Neuronal stem cell (in vitro differentiated cells): Measurements from ENCODE around the gene SLC6A6.

Experiments
- DNase-seq: peaks from one replicate; pipeline ENCODE4 v3.0.0-alpha.2; 2013; ENCODE audit warnings: low spot score
- H2AFZ ChIP-seq: one replicate; pipeline ENCODE4 v1.6.1; 2013; ENCODE audit warnings: mild to moderate bottlenecking, low read length, inconsistent platforms
- H2AK5ac ChIP-seq: 2 replicates; pipeline ENCODE4 v1.6.1; 2013; ENCODE audit warnings: low read depth, mild to moderate bottlenecking, inconsistent platforms, low read length, moderate library complexity, mixed read lengths
- H2BK120ac ChIP-seq: 2 replicates; pipeline ENCODE4 v1.6.1; 2013; ENCODE audit warnings: low read depth, mild to moderate bottlenecking, inconsistent platforms, low read length, moderate library complexity, mixed read lengths
- H2BK12ac ChIP-seq: one replicate; pipeline ENCODE4 v1.6.1; 2013; ENCODE audit warnings: low read length, inconsistent platforms
- H2BK15ac ChIP-seq: 2 replicates; pipeline ENCODE4 v1.6.1; 2013; ENCODE audit warnings: mild to moderate bottlenecking, low read length, inconsistent platforms, mixed read lengths
- H2BK5ac ChIP-seq: one replicate; pipeline ENCODE4 v1.6.1; 2013; ENCODE audit warnings: inconsistent platforms, mild to moderate bottlenecking, low read length, moderate library complexity
- H3K14ac ChIP-seq: one replicate; pipeline ENCODE4 v1.6.1; 2013; ENCODE audit warnings: low read length, inconsistent platforms
- H3K18ac ChIP-seq: 2 replicates; pipeline ENCODE4 v1.6.1; 2013; ENCODE audit warnings: low read length, inconsistent platforms
- H3K23ac ChIP-seq: 2 replicates; pipeline ENCODE4 v1.6.1; 2013; ENCODE audit warnings: low read depth, mild to moderate bottlenecking, mixed read lengths, low read length, inconsistent platforms; ENCODE audit not compliant: poor library complexity
- H3K27ac ChIP-seq: replicated peaks from 3 replicates; pipeline ENCODE4 v1.5.1; 2013; ENCODE audit warnings: low read length, inconsistent platforms
- H3K27me3 ChIP-seq, 3 experiments: 2 replicates each; pipeline ENCODE4 v1.6.1; 2013; ENCODE audit warnings: low read length in 3 of 3, mild to moderate bottlenecking in 2 of 3, inconsistent platforms in 1 of 3, low read depth in 1 of 3, mixed read lengths in 1 of 3, moderate library complexity in 1 of 3; ENCODE audit not compliant: control insufficient read depth in 3 of 3, insufficient read depth in 3 of 3
- H3K36me3 ChIP-seq, 2 donors: replicated peaks in 1 of 2; 2 replicates each; pipeline ENCODE4 v1.6.1; 2013; ENCODE audit warnings: low read length in 2 of 2; ENCODE audit not compliant: control insufficient read depth in 2 of 2, insufficient read depth in 2 of 2
- H3K4ac ChIP-seq: 2 replicates; pipeline ENCODE4 v1.6.1; 2013; ENCODE audit warnings: inconsistent platforms, mild to moderate bottlenecking, low read length, moderate library complexity
- H3K4me1 ChIP-seq, 2 donors: 1 replicate in 1 of 2; 2 replicates in 1 of 2; pipeline ENCODE4 v1.6.1; 2013; ENCODE audit warnings: low read length in 2 of 2, low read depth in 1 of 2; ENCODE audit not compliant: control insufficient read depth in 2 of 2, insufficient read depth in 1 of 2
- H3K4me2 ChIP-seq: one replicate; pipeline ENCODE4 v1.6.1; 2013; ENCODE audit warnings: mild to moderate bottlenecking, low read length, inconsistent platforms; ENCODE audit not compliant: insufficient read depth, poor library complexity, severe bottlenecking
- H3K4me3 ChIP-seq, 2 donors: 2 replicates each; pipeline ENCODE4 v1.5.1; 2013; ENCODE audit warnings: low read length in 2 of 2, mild to moderate bottlenecking in 2 of 2, inconsistent platforms in 1 of 2, moderate library complexity in 1 of 2
- H3K79me1 ChIP-seq: one replicate; pipeline ENCODE4 v1.6.1; 2013; ENCODE audit warnings: low read depth, mild to moderate bottlenecking, inconsistent platforms, low read length, moderate library complexity
- H3K9ac ChIP-seq: one replicate; pipeline ENCODE4 v1.6.1; 2013; ENCODE audit warnings: mild to moderate bottlenecking, low read depth, low read length, inconsistent platforms; ENCODE audit not compliant: poor library complexity
- H3K9me3 ChIP-seq, 2 donors: replicated peaks in 1 of 2; 2 replicates each; pipeline versions ENCODE3 to v1.6.1; 2013; ENCODE audit warnings: low read length in 2 of 2, mild to moderate bottlenecking in 2 of 2, inconsistent platforms in 1 of 2, low read depth in 1 of 2, mixed read lengths in 1 of 2, moderate library complexity in 1 of 2; ENCODE audit not compliant: control insufficient read depth in 2 of 2, insufficient read depth in 1 of 2
- H4K8ac ChIP-seq: one replicate; pipeline ENCODE4 v1.6.1; 2013; ENCODE audit warnings: low read depth, mild to moderate bottlenecking, inconsistent platforms, low read length, moderate library complexity
- H4K91ac ChIP-seq: one replicate; pipeline ENCODE4 v1.6.1; 2013; ENCODE audit warnings: low read length, low read depth, mild to moderate bottlenecking, inconsistent platforms; ENCODE audit not compliant: poor library complexity
- WGBS, 2 donors: extraction: QIAGEN DNeasy Blood & Tissue Kit; methylation state at CpG; one replicate each; pipeline ENCODE4 v1.1.7; 2013; ENCODE audit warnings: missing lambda C conversion rate in 2 of 2, mixed read lengths in 1 of 2; ENCODE audit not compliant: insufficient read length in 2 of 2, insufficient replicate concordance in 1 of 2; ENCODE audit errors: extremely low coverage in 2 of 2; 5-methylcytosine and 5-hydroxymethylcytosine counted together

The SLC6A6 gene

DNA sequence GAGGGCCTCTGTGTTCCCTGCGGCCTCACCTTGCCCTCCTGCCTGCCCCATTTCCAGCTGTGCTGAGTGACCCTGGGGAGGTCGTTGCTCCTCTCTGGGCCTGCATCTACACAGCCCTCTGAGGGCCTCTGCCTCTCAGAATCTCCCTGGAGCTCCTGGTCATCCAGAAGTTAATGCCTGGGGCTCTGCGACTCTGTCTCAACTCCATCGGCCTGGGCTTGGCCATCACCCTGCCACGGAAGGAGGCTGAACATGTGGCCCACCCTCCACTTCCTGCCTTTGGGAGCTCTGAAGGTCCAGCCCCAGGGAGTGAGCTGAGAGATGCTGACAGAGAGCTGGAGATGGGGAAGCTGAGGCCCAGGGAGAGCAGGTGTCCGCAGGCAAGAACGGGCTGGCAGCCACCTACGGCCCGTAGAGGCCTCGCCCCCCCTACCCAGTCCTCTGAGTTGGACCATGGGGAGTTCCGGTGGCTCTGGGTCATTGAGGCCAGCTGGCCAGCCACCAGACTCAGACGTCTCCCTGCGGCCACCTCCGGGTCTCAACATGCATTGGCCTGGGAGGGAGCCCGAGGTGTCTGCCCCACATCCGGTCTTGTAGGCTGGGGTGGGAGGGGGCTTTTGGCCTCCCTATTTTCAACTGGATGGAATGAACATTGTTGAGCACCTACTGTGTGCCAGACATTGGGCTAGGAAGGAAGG is 103.5 kb downstream of the SLC6A6 start:
- peak overlapping the region; percentile 59 for H2BK15ac ChIP-seq
- no peak overlapping the region for H3K4ac ChIP-seq
- H2BK120ac ChIP-seq, result no peak overlapping the region
- H3K4me1 ChIP-seq, result peaks cover 0 to 3% of the 10 kb centered on the region in 2 donors
- peak overlapping the region; percentile 68 for H2AK5ac ChIP-seq
- no peak overlapping the region for H2BK12ac ChIP-seq
- H4K91ac ChIP-seq, result no peak overlapping the region
- H3K79me1 ChIP-seq, result peaks cover 2% of the 10 kb centered on the region
- H3K27me3 ChIP-seq, result peaks cover 0 to 7% (median 4%) of the 10 kb centered on the region in 3 experiments
- DNase-seq, result no peak
- peak overlapping the region; percentile 38 for H3K9ac ChIP-seq
- H3K9me3 ChIP-seq, result peaks cover 6 to 7% of the 10 kb centered on the region in 2 donors
- peak overlapping the region; percentile 52 for H3K18ac ChIP-seq
- H3K14ac ChIP-seq, result no peak overlapping the region
- no peak overlapping the region for H2AFZ ChIP-seq
- H3K4me2 ChIP-seq, result no peak overlapping the region
- no peak overlapping the region for H3K23ac ChIP-seq
- no CpG with 5 or more reads among the region's 16 CpGs for WGBS, 2 donors
- no peak overlapping the region for H3K27ac ChIP-seq
- H3K4me3 ChIP-seq, result no peak overlapping the region
- H2BK5ac ChIP-seq, result no peak overlapping the region
- no peak overlapping the region for H4K8ac ChIP-seq
- peaks cover 0 to 3% of the 10 kb centered on the region in 2 donors for H3K36me3 ChIP-seq

GRCh38 chr3:14506626-14507304 is 104.4 kb downstream of the SLC6A6 start:
- H2AK5ac ChIP-seq, result peak overlapping the region; percentile 65
- H2BK120ac ChIP-seq, result no peak overlapping the region
- H2BK15ac ChIP-seq, result no peak overlapping the region
- H3K27ac ChIP-seq, result no peak overlapping the region
- H4K91ac ChIP-seq, result no peak overlapping the region
- H3K27me3 ChIP-seq, result peaks cover 0 to 16% (median 4%) of the 10 kb centered on the region in 3 experiments
- H2BK5ac ChIP-seq, result peak overlapping the region; percentile 71
- H3K36me3 ChIP-seq, result peaks cover 0 to 3% of the 10 kb centered on the region in 2 donors
- no peak overlapping the region for H2AFZ ChIP-seq
- no peak overlapping the region for H3K4me2 ChIP-seq
- H3K23ac ChIP-seq, result no peak overlapping the region
- H3K9ac ChIP-seq, result no peak overlapping the region
- no CpG with 5 or more reads among the region's 15 CpGs for WGBS, 2 donors
- no peak for DNase-seq
- peaks cover 2% of the 10 kb centered on the region for H3K79me1 ChIP-seq
- H3K9me3 ChIP-seq, result peaks cover 6 to 7% of the 10 kb centered on the region in 2 donors
- peak overlapping the region; percentile 12 for H3K18ac ChIP-seq
- H3K4me3 ChIP-seq, result no peak overlapping the region
- H4K8ac ChIP-seq, result no peak overlapping the region
- H2BK12ac ChIP-seq, result no peak overlapping the region
- H3K4me1 ChIP-seq, result peaks cover 0 to 3% of the 10 kb centered on the region in 2 donors
- no peak overlapping the region for H3K4ac ChIP-seq
- no peak overlapping the region for H3K14ac ChIP-seq

GRCh38 chr3:14507305-14507741 is 104.9 kb downstream of the SLC6A6 start:
- Histone ChIP-seq H3K4me1 (peaks cover 0 to 3% of the 10 kb centered on the region in 2 donors), H2BK120ac (no peak overlapping the region), H3K79me1 (peaks cover 2% of the 10 kb centered on the region), H3K9ac (no peak overlapping the region), H4K8ac (no peak overlapping the region), H2AK5ac (peak overlapping the region; percentile 51), H3K4me2 (no peak overlapping the region), H2AFZ (no peak overlapping the region), H2BK5ac (peak overlapping the region; percentile 71), H3K4ac (no peak overlapping the region), H3K27ac (no peak overlapping the region), H3K14ac (no peak overlapping the region), H2BK12ac (no peak overlapping the region), H3K27me3 (peaks cover 0 to 18% (median 4%) of the 10 kb centered on the region in 3 experiments), H3K4me3 (no peak overlapping the region), H3K9me3 (peaks cover 4 to 6% of the 10 kb centered on the region in 2 donors), H3K18ac (peak overlapping the region; percentile 41), H2BK15ac (no peak overlapping the region), H3K23ac (no peak overlapping the region), H4K91ac (no peak overlapping the region), H3K36me3 (peaks cover 0 to 3% of the 10 kb centered on the region in 2 donors)
- DNase-seq, result no peak
- no CpG with 5 or more reads among the region's 13 CpGs for WGBS, 2 donors
